AG04449 (cell line): ENCODE measurements around the gene ATP7B.

Source experiments
- CTCF ChIA-PET: fragments of 350-600 bp; formaldehyde crosslinking; extraction: SDS; loops from one replicate; lab custom pipeline; 2021; ENCODE audit warnings: antibody characterized with exemption; lab: Yijun Ruan, JAX
- POLR2A ChIA-PET: fragments of 400-600, 350-600 bp; formaldehyde crosslinking; extraction: SDS; loops from one replicate; lab custom pipeline; 2020; ENCODE audit warnings: antibody characterized with exemption, inconsistent platforms; lab: Yijun Ruan, JAX
- DNase-seq: peaks from one replicate; pipeline ENCODE4 v3.0.0-alpha.2; 2010; ENCODE audit warnings: low read depth, low spot score
- H3K4me3 ChIP-seq: 2 replicates; pipeline ENCODE4 v1.5.1; 2011; ENCODE audit warnings: low read depth, mild to moderate bottlenecking, control low read depth, low read length
- CTCF ChIP-seq: IDR thresholded peaks from one replicate; pipeline ENCODE4 v1.5.1; 2011; ENCODE audit warnings: mild to moderate bottlenecking, moderate library complexity, low read length, control low read depth, inconsistent platforms; ENCODE audit not compliant: insufficient read depth; ENCODE audit errors: missing control alignments

ATP7B gene

GRCh38 chr13:51958217-51958547 lies 53.1 kb downstream of the ATP7B start:
- POLR2A ChIA-PET = no interaction called here
- no peak for DNase-seq
- TF ChIP-seq CTCF = no peak
- H3K4me3 ChIP-seq = no peak overlapping the region
- CTCF ChIA-PET = interaction anchor here (1.5 kb wide), 1 partner anchor 169 kb away, joined by 3 read pairs; no protein-coding TSS in a partner anchor

- ChIA-PET POLR2A (no interaction called here), CTCF (interaction anchor here (1.5 kb wide), 1 partner anchor 170 kb away, joined by 3 read pairs; no protein-coding TSS in a partner anchor)
- no peak overlapping the region for H3K4me3 ChIP-seq
- no peak for TF ChIP-seq CTCF
- DNase-seq = no peak
These were observed 53.7 kb downstream of the ATP7B start for GRCh38 chr13:51957377-51958216.

- ChIA-PET CTCF (no interaction called here), POLR2A (no interaction called here)
- no peak for DNase-seq
- H3K4me3 ChIP-seq = no peak overlapping the region
- TF ChIP-seq CTCF = no peak
These were observed 54.5 kb downstream of the ATP7B start for GRCh38 chr13:51956717-51957116.

- TF ChIP-seq CTCF = no peak
- ChIA-PET POLR2A (no interaction called here), CTCF (no interaction called here)
- H3K4me3 ChIP-seq = no peak overlapping the region
- no peak for DNase-seq
These were observed 55.2 kb downstream of the ATP7B start for GRCh38 chr13:51955816-51956603.

GRCh38 chr13:51955281-51955771 lies 55.9 kb downstream of the ATP7B start:
- DNase-seq = no peak
- TF ChIP-seq CTCF = no peak
- no peak overlapping the region for H3K4me3 ChIP-seq
- ChIA-PET CTCF (no interaction called here), POLR2A (no interaction called here)
